Ammon's horn (tissue), 1 donor: ENCODE results near the gene GLTP.
"Not testable (repeated sequence)": the region's sequence is repeated elsewhere in the genome, so short reads cannot be mapped to it uniquely, and the experiment has no call there.

Experiments used
- DNase-seq: peaks from one replicate; pipeline ENCODE4 v3.0.0-alpha.2; 2016; ENCODE audit warnings: low spot score

The GLTP gene

DNA sequence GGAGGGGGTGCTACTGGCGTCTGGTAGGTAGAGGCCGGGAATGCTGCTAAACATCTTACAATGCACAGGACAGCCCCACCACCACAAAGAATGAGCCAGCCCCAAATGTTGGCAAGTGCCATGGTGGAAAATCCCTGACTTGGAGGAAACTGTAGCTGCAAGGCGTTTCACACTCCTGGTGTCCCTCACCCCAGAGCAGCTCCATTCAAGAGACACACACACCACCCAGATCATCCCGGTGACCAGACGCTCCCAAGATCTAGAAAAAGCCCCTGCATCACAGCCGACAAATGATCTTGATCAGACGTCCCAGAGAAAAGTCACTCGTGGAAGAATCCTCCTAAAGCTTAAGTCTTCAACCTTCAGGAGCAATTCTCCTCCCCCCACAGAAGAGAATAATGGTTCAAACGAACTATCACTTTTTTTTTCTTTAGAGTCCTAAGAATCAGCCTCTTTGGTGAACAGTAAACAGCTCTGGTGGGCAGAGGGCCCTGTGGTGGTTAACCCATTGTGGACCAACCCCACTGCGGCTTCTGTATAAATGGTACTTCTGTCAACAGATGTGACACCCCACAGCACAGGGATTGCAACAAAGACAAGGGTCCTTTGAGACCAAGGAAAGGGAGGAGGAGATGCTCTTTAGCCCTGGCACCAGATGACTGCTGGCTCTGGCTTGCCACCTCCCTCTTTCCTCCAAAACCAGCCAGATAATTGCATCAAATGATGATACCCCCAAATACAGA is 2.7 kb downstream of the GLTP start:
- DNase-seq = peak; percentile 83

DNA sequence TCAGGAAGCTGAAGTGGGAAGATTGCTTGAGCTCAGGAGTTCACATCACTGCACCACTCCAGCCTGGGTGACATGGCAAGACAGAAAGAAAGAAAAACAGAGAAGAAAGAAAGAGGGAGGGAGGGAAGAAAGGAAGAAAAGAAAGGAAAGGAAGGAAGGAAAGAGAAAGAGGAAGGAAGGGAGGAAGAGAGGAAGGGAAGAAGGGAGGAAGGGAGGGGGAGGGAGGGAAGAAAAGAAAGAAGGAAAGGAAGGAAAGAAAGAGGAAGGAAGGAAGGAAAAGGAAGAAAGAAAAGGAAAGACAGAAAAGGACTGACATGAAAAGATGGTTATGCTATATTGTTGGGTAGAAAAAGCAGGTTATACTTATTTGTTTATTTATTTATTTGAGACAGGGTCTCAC is 3.9 kb downstream of the GLTP start:
- DNase-seq = no peak

GRCh38 chr12:109875572-109876131 is 4.7 kb downstream of the GLTP start:
- DNase-seq = no peak

DNA sequence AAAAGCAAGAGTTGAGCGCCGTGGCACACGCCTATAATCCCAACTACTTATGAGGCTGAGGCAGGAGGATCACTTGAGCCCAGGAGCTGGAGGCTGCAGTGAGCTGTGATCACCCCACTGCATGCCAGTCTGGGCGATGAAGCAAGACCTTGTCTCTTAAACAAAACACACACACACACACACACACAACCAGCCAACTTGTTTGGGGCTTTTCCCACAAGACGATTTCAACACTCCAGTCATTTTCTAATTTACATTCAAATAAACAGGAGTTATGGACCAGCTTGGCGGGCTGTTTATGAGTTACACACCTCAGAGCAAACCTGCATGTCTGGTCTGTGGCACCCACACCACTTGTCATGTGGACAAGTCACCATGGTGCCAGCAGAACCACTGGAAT is 6.7 kb downstream of the GLTP start:
- DNase-seq = no peak

DNA sequence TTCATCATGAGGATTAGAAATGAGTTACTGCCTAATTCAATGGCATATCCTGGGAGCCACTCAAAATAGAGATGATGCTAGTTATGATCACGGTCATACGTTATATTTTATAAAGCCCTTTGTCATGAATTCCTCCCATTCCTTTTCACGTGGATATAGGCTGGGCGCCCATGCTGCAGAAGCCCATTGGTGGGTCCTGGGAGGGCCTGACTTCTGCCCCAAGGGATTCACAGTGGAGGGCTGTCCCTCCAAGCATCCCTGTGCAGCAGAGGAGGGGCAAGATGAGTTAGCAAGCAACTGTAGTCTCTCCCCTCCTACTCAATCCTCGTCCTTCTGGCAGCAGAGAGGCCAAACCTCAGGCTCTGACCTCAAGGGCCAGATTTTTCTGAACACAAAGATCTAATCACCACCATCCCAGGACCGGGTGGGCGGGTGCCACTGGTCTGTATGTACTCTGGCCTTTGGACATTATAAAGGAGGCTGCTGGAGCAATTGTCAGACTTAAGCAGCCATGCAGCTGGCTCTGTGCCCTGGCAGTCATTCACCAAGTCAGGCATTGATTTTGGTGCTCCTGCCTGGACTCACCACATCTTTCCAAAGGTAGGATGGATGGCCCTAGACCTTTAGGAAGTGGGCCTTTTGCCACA is 8.6 kb downstream of the GLTP start:
- DNase-seq = peak; percentile 45

DNA sequence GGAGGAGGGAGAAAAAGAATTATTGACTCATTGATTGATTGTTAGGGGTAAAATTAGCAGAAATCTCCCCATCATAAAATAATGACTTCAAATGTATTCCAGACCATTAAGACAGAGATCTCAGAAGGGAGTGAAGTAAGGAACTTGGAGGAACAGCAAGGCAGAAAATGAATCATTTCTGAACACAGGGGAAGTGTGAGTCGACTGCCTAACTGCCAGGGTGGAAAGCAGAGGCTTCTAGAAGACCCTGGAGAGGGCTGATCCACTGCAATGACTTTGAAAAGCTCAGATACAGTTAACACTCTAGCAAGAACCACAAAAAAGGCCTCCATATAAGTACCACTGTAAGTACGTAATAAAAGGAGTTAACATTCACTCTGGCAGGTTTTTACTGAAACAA is 9.7 kb downstream of the GLTP start:
- DNase-seq = no peak

DNA sequence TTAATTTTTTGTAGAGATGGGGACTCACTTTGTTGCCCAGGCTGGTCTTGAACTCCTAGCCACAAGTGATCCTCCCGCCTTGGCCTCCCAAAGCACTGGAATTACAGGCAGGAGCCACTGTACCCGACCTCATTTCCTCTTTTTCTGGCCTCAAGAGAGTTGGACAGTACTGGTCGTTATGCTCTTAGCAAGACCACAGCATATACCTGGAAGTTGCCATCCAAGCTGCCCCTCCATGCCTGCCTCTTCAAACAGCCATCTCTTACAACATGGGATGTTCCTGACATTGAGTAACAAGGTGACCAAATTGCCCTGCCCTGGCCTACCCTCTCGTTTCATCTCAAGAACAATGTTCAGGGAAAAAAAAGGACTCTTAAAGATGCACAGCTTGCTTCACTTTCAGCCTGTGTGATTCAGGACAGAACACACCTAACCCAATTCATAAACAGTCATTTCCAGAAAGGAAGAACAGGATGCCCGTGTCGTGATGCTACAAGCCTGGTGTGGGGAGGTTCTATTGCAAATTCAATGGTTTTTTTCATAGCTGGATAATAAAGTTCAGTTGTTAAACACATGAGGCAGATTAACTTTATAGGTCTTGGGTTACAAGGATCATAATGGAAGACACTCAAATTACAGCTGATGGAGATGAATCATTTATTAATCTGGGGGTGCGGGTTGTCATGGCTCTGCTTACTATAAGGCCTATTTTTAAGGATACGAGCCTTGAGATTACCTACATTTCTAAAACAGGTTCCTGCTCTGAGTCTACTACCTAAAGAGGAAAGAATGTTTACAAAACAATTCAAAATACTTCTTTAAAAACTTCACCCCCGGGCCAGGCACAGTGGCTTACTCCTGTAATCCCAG is 11.9 kb downstream of the GLTP start:
- no peak for DNase-seq

- DNase-seq = no peak
These were observed 15.4 kb downstream of the GLTP start for GRCh38 chr12:109864916-109865315.

GRCh38 chr12:109863847-109864712 is 16.3 kb downstream of the GLTP start:
- DNase-seq = peak; percentile 93

DNA sequence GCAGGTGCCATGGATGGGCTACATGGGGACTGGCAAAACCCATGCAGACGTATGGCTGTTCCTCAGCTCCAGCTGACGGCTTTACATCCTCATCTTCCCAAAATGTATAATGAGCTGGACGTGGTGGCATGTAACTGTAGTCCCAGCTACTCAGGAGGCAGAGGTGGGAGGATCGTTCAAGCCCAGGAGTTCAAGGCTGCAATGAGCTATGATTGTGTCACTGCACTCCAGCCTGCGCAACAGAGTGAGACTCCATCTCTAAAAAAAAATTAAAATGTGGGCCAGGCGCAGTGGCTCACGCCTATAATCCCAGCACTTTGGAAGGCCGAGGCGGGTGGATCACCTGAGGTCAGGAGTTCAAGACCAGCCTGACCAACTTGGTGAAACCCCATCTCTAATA is 17.9 kb downstream of the GLTP start:
- DNase-seq = not testable (repeated sequence)

DNA sequence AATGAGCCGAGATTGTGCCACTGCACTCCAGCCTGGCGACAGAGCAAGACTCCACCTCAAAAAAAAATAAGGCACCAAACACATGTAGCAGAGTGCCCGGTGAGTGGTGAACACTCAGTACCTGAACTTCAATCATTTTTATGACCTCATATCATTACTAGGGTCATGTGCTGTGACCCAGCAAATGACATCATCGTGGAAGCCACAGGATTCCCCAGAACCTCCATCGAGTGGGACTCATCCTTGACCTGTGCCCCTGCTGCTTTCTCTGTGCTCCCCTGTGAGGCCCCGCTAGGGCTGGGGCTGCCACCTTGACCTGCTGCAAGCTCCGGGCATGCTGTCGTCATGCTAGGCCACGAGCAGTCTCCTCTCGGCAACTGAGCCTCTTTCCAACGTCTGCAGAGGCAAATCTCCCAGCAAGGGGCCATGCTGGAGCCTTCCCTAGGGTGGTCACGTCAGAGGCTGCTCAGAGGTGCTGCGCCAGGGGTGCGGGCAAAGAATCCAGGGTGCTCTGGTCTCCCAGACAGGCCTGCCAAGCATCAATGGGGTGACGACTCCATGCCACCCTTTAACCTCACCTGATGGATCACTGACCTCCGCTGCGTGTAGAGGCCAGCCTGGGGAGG is 18.5 kb downstream of the GLTP start:
- no peak for DNase-seq

DNA sequence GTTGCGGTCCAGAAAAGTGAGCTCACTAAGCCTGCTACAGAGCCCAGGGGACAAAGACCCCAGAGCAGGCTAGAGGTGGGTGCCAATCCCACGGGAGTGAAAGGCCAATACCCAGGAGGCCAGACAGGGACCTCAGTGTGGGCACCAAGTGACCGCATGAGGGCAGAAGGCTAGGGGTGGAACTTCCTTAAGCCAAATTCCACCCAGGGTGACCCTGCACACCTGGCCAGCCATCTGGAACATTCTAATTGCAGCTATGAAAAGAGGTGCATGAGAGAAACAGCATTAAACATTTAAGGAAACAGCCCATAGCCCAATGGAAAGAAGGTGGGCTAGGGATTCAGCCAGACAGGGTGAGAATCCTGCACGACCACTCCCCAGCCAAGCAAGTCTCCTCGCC is 19.4 kb downstream of the GLTP start:
- no peak for DNase-seq

DNA sequence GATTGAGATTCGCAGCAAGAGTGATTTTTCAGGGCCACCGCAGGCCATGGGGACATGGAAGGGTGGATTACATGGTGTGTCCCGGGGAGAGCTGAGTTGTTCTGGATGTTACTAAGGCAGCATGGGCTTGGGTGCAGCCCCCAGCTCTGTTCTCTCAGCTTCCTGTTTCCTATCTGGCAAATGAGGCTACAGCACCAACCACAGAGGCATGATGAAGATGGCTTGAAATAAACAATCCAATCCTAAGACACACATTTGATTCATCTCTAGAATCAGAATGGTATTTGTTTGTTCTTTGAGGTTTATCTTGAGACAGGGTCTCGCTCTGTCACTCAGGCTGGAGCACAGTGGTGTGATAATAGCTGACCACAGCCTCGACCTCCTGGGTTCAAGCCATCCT is 21.6 kb downstream of the GLTP start:
- no peak for DNase-seq

- no peak for DNase-seq
These were observed 22.6 kb downstream of the GLTP start for GRCh38 chr12:109857715-109858114.

DNA sequence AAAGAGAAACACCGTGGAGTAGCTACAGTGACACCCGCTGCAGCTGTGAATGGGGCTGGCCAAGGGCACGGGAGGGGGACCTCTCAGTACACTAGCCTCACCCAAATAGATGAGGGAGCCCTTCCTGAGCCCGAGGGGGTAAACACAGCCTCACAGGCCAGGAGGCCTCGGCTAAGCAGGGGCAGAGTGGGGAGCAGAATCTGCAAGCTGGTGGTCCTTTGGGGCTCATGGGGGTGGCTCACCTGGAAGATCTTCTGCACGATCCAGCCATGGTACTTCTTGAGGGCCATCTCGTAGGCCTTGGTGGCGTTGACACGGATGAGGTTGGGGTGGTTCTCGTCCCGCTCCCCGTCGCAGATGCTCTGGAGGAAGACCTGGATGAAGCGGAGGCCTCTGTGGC is 25.0 kb downstream of the GLTP start:
- no peak for DNase-seq

- not testable (repeated sequence) for DNase-seq
These were observed 29.8 kb downstream of the GLTP start for GRCh38 chr12:109850518-109850917.

DNA sequence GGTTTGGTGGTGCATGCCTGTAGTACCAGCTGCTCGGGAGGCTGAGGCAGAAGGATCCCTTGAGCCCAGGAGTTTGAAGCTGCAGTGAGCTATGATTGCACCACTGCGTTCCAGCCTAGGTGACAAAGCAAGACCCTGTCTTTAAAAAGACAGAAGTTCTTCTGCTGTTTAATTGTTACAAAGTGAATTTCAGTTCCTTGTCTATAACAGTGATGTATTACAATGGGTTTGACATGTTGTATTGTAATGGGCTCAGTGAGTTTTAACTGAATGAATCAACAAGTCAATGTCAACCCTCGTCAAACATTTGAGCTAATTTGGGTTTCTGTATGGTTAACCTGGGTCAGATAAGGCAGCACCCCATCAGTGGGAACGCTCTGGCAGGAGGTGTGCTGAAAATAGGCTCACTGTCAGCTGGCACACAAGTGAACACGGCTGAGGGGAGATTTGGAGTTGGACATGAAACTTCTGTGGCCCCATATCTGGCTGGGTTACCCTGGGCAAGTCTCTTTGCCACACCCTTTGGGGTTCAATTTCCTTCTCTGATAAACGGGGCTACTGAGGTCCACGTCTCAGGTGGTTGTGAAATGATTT is 33.1 kb downstream of the GLTP start:
- DNase-seq = no peak

DNA sequence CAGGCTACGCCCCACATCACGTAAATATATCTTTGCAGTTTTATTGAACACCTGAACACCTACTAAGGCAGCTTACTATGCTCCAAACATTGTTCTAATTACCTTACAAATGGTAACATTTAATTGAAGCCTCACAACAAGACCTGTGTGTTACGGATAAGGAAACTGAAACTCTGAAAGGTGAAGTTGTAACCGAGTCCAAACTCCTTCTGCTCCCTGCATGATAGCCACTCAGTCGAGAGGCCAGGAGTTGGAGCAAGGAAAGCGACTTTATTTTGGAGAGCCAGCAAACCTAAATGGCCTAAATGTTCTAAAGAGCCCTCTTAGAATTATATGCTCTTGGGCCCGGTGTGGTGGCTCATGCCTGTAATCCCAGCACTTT is 34.5 kb downstream of the GLTP start:
- no peak for DNase-seq

DNA sequence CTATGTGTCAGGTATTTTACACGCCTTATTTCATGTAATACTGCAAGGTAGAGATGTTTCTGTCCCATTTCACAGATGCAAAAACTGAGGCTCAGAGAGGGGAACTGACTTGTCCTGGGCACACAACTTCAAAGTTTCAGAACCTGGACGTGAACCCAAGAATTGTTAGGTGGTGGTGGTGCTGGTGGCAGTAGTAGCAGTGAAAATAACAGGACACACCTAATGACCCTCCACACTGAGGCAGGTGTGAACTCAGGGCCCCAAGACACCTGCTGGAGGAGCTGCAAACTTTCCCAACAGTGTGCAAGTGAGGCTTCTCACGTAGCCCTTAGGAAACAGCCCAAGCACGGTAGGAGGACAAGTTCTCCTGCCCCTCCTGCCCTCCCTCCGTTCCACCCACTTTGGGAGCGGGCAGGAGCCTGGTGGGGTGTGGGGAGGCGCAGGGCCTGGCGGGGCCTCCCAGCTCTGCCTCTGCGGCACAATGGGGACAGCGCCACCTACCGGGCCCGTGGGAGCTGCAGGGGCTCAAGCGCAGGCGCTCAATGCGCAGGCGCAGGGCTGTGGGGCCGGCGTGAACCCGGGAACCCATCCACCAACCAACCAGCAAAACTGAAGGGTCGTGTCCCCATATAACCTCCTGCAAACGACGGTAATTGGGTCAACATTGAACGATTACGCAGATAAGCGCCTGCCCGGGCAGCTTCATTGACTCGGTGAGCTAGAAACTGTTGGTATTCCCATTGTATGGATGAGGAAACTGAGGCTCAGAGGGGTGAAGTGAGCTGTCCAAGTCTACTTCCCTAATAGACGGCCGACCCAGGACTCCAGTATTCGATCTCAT is 35.1 kb downstream of the GLTP start:
- DNase-seq = peak; percentile 85

- DNase-seq = no peak
These were observed 36.2 kb downstream of the GLTP start for GRCh38 chr12:109844091-109844490.
